T-helper 22 cell (primary cell): ENCODE data around the gene VSTM5.
"Not testable (repeated sequence)": the region's sequence is repeated elsewhere in the genome, so short reads cannot be mapped to it uniquely, and the experiment has no call there.

Experiments
- DNase-seq: peaks from one replicate; pipeline ENCODE4 v3.0.0-alpha.2; 2020; ENCODE audit warnings: low read depth

The VSTM5 gene

GRCh38 chr11:93850594-93851018, at the start of gene VSTM5:
Gene VSTM5 (minus strand): TSS chr11:93850618. CDS start chr11:93850502, 116 bp downstream.
- no peak for DNase-seq

GRCh38 chr11:93895106-93895862, 44.9 kb upstream of the VSTM5 start:
- no peak for DNase-seq

- DNase-seq, result no peak
These were observed 40.1 kb upstream of the VSTM5 start for GRCh38 chr11:93890391-93891051.

- DNase-seq, result no peak
These were observed 36.7 kb upstream of the VSTM5 start for GRCh38 chr11:93887111-93887510.

- DNase-seq, result not testable (repeated sequence)
These were observed 28.7 kb upstream of the VSTM5 start for GRCh38 chr11:93879114-93879513.

- DNase-seq, result no peak
These were observed 25.2 kb upstream of the VSTM5 start for GRCh38 chr11:93875637-93876036.

GRCh38 chr11:93871526-93871925, 21.1 kb upstream of the VSTM5 start:
- no peak for DNase-seq

GRCh38 chr11:93870616-93871015, 20.2 kb upstream of the VSTM5 start:
- no peak for DNase-seq

GRCh38 chr11:93869830-93870229, 19.4 kb upstream of the VSTM5 start:
- no peak for DNase-seq

GRCh38 chr11:93868404-93868803, 18.0 kb upstream of the VSTM5 start:
- not testable (repeated sequence) for DNase-seq

GRCh38 chr11:93861808-93862207, 11.4 kb upstream of the VSTM5 start:
- DNase-seq, result no peak

- no peak for DNase-seq
These were observed 7.8 kb upstream of the VSTM5 start for GRCh38 chr11:93858121-93858775.

- no peak for DNase-seq
These were observed 7.1 kb upstream of the VSTM5 start for GRCh38 chr11:93857413-93858120.

- no peak for DNase-seq
These were observed 1.8 kb upstream of the VSTM5 start for GRCh38 chr11:93852242-93852641.

- DNase-seq, result no peak
These were observed 446 bp downstream of the VSTM5 start for GRCh38 chr11:93849751-93850593.

- DNase-seq, result no peak
These were observed 1.2 kb downstream of the VSTM5 start for GRCh38 chr11:93849201-93849600.

GRCh38 chr11:93846411-93846810, 4.0 kb downstream of the VSTM5 start:
- no peak for DNase-seq

- no peak for DNase-seq
These were observed 5.0 kb downstream of the VSTM5 start for GRCh38 chr11:93845181-93846092.

GRCh38 chr11:93844568-93844967, 5.8 kb downstream of the VSTM5 start:
- DNase-seq, result no peak

- no peak for DNase-seq
These were observed 6.5 kb downstream of the VSTM5 start for GRCh38 chr11:93843906-93844305.
